K562 (cell line): ENCODE results near the gene DNAJC1. TPM values are rescaled to one million over a fixed set of nuclear protein-coding genes. Genes with fewer than 3 reads are reported as not detected.

Source experiments
- ARID3A ChIP-seq: IDR thresholded peaks from 2 replicates; pipeline ENCODE4 v1.6.1; 2012; ENCODE audit warnings: low read depth, low read length, improper control_type of control experiment, borderline replicate concordance
- CBX3 ChIP-seq, 2 experiments: IDR thresholded peaks; 1 replicate in 1 of 2; 2 replicates in 1 of 2; pipeline ENCODE4 v1.6.1; 2012; ENCODE audit warnings: inconsistent platforms in 2 of 2, low read length in 2 of 2, borderline replicate concordance in 1 of 2, control low read depth in 1 of 2
- CREB3 ChIP-seq: fragments of 450-650 bp; conservative IDR thresholded peaks from 2 replicates; pipeline ENCODE4 v1.6.1; 2016; ENCODE audit warnings: missing genetic modification characterization, low read depth, mild to moderate bottlenecking, missing compliant biosample characterization, moderate library complexity
- CREBBP ChIP-seq: IDR thresholded peaks from one replicate; pipeline ENCODE4 v1.6.1; 2012; ENCODE audit warnings: low read depth, mild to moderate bottlenecking, control low read depth, inconsistent platforms, low read length
- E4F1 ChIP-seq: fragments of 250-450 bp; sonication (Bioruptor Pico); IDR thresholded peaks from 2 replicates; pipeline ENCODE4 v1.5.0; 2021; ENCODE audit warnings: mild to moderate bottlenecking, borderline replicate concordance
- ELF4 ChIP-seq: fragments of 450-650 bp; formaldehyde crosslinking; IDR thresholded peaks from 2 replicates; pipeline ENCODE4 v1.4.0; 2022; ENCODE audit warnings: missing genetic modification characterization
- FOXK2 ChIP-seq, 2 experiments: fragments of 450-650 bp; IDR thresholded peaks in 1 of 2; conservative IDR thresholded peaks in 1 of 2; 2 replicates each; pipeline ENCODE4 v1.6.1; 2016; ENCODE audit warnings: low read depth in 2 of 2, mild to moderate bottlenecking in 1 of 2
- GABPA ChIP-seq: fragments of 200-800 bp; sonication (Bioruptor generic); conservative IDR thresholded peaks from 2 replicates; pipeline ENCODE4 v1.6.1; 2016; ENCODE audit warnings: low read depth, missing genetic modification characterization, missing compliant biosample characterization
- HCFC1 ChIP-seq: IDR thresholded peaks from 2 replicates; pipeline ENCODE4 v1.6.1; 2012; ENCODE audit warnings: low read depth, low read length, improper control_type of control experiment
- HDGF ChIP-seq: fragments of 450-650 bp; IDR thresholded peaks from 2 replicates; pipeline ENCODE4 v1.6.1; 2016
- ILF3 ChIP-seq: fragments of 450-650 bp; IDR thresholded peaks from 2 replicates; pipeline ENCODE4 v1.6.1; 2018; ENCODE audit warnings: antibody characterized with exemption, mild to moderate bottlenecking, moderate library complexity, borderline replicate concordance
- JUN ChIP-seq, 2 experiments: sonication (generic) in 1 of 2; formaldehyde crosslinking in 1 of 2; IDR thresholded peaks; 2 replicates each; pipeline versions ENCODE4 v1.6.1 to v1.8.0; 2012 to 2022; ENCODE audit warnings: borderline replicate concordance in 2 of 2, mild to moderate bottlenecking in 2 of 2, improper control_type of control experiment in 1 of 2, low read depth in 1 of 2, low read length in 1 of 2, missing genetic modification reagents in 1 of 2
- KDM5B ChIP-seq: fragments of 200-600 bp; sonication (generic); IDR thresholded peaks from 2 replicates; pipeline ENCODE4 v1.6.1; 2012; ENCODE audit warnings: low read depth, mild to moderate bottlenecking, moderate library complexity, low read length, control low read depth, inconsistent platforms; ENCODE audit not compliant: insufficient replicate concordance
- MTA1 ChIP-seq: fragments of 450-650 bp; IDR thresholded peaks from 2 replicates; pipeline ENCODE4 v1.6.1; 2017; ENCODE audit warnings: borderline replicate concordance
- NR2C1 ChIP-seq, 2 experiments: fragments of 450-650 bp; IDR thresholded peaks; 2 replicates each; pipeline ENCODE4 v1.6.1; 2017; ENCODE audit warnings: mild to moderate bottlenecking in 2 of 2, antibody characterized with exemption in 1 of 2, inconsistent platforms in 1 of 2, missing compliant biosample characterization in 1 of 2, missing genetic modification characterization in 1 of 2
- PHB2 ChIP-seq: fragments of 450-650 bp; IDR thresholded peaks from 2 replicates; pipeline ENCODE4 v1.6.1; 2017; ENCODE audit warnings: low read depth
- PKNOX1 ChIP-seq: fragments of 450-650 bp; IDR thresholded peaks from 2 replicates; pipeline ENCODE4 v1.6.1; 2016
- RBM22 ChIP-seq: fragments of 200-400 bp; formaldehyde crosslinking; IDR thresholded peaks from 2 replicates; pipeline ENCODE4 v1.6.1; 2018; ENCODE audit warnings: low read length, low read depth; ENCODE audit not compliant: poor library complexity, severe bottlenecking
- XRCC3 ChIP-seq: fragments of 450-650 bp; IDR thresholded peaks from 2 replicates; pipeline ENCODE4 v1.6.1; 2017; ENCODE audit warnings: mild to moderate bottlenecking, moderate library complexity
- ZNF282 ChIP-seq: sonication (generic); formaldehyde crosslinking; IDR thresholded peaks from 2 replicates; pipeline ENCODE4 v1.8.1; 2023; ENCODE audit warnings: missing genetic modification reagents
- ZNF707 ChIP-seq: fragments of 250-450 bp; sonication (Bioruptor Pico); conservative IDR thresholded peaks from 2 replicates; pipeline ENCODE4 v1.8.0; 2022; ENCODE audit warnings: inconsistent platforms, mild to moderate bottlenecking, moderate library complexity
- polyA plus RNA-seq, 8 experiments: library from polyadenylated mRNA; depleted of rRNA in 4 of 8; stranded (reverse) in 5 of 8; unstranded in 3 of 8; fragments of >200 nt; fragmentation: Nextera tagmentation in 2 of 8; fragmentation: Illumina TruSeq in 1 of 8; extraction: Ambion mirVana in 2 of 8; extraction: Trizol in 1 of 8; gene quantifications; 2 replicates each; pipeline versions ENCODE4 v1.2.1 to v1.2.3, GENCODE V29; 2011 to 2014; ENCODE audit warnings: inconsistent platforms in 1 of 8, missing spikeins in 1 of 8
- total RNA-seq, 7 experiments: library from RNA; depleted of rRNA in 6 of 7; stranded (reverse); fragments of >200 nt in 6 of 7; fragmentation: Illumina TruSeq in 2 of 7; extraction: Trizol in 2 of 7; gene quantifications; 2 replicates each; pipeline versions ENCODE4 v1.2.1 to v1.2.3, GENCODE V29; 2011 to 2021; ENCODE audit warnings: low replicate concordance in 1 of 7

The DNAJC1 gene
- total and polyA plus RNA-seq, 9 of the 15 experiments (the other 6 are each of a cell fraction or from before 2014, with no cell fraction given), result 5.4 to 77.6 (median 40.3) TPM

- TF ChIP-seq PKNOX1 (peak; percentile 81), RBM22 (no peak), ELF4 (CRISPR knock-in tag) (peak; percentile 92), NR2C1 (IDR thresholded peaks at IDR 0.05) (no peak), NR2C1 (tag; IDR thresholded peaks at IDR 0.05) (0 out of 2 replicates have a peak, but pooled peaks have one; percentile 35), CBX3 (IDR thresholded peaks at IDR 0.05; ENCODE audit: borderline replicate concordance in 1 of 2, low read length in 2 of 2) (0 out of 3 replicates have a peak, but pooled peaks of 1 of the 2 experiments have one; percentile 42), ARID3A (peak; percentile 77), GABPA (peak; percentile 45), ILF3 (no peak), KDM5B (no peak), XRCC3 (no peak), CREBBP (no peak), ZNF707 (CRISPR knock-in tag) (peak; percentile 83), HDGF (no peak), E4F1 (no peak), MTA1 (peak; percentile 88), FOXK2 (conservative IDR thresholded peaks at IDR 0.05 in 1 of 2, IDR thresholded peaks at IDR 0.05 in 1 of 2; ENCODE audit: low read depth in 2 of 2) (peak; percentile 86 to 87), CREB3 (no peak), PHB2 (peak; percentile 64; the same call in 1 of the 2 replicates), JUN (IDR thresholded peaks at IDR 0.05; ENCODE audit: borderline replicate concordance, low read depth, low read length) (0 out of 2 replicates have a peak, but pooled peaks have one; percentile 37), JUN (CRISPR knock-in tag; IDR thresholded peaks at IDR 0.05; ENCODE audit: borderline replicate concordance) (no peak), HCFC1 (no peak; the same call in 1 of the 2 replicates), ZNF282 (CRISPR knock-in tag) (no peak)
Observed at GRCh38 chr10:22017283-22018020, 13.9 kb upstream of the DNAJC1 start (continued).
